ENCODE results near the gene KREMEN2. TPM values are rescaled to one million over a fixed set of nuclear protein-coding genes. Genes with fewer than 3 reads are reported as not detected.

The KREMEN2 gene
- total RNA-seq, 1 donor = not detected

- TF ChIP-seq CTCF (IDR thresholded peaks at IDR 0.05; ENCODE audit: extremely low read depth, low read depth, low read length) = peak; percentile 44
- no peaks in the 10 kb centered on the region for H3K36me3 ChIP-seq (ENCODE audit: insufficient read depth, low read length)
- DNase-seq (ENCODE audit: insufficient read length, low spot score, missing footprints) = peak; percentile 99
Measured at GRCh38 chr16:2969545-2970521, 5.8 kb downstream of the KREMEN2 start.

GRCh38 chr16:2970563-2970962 lies 6.5 kb downstream of the KREMEN2 start:
- Histone ChIP-seq H3K9me3 (ENCODE audit: low read depth, low read length) (no peaks in the 10 kb centered on the region), H3K27me3 (ENCODE audit: insufficient read depth, low read length) (peaks cover 23% of the 10 kb centered on the region), H3K4me2 (ENCODE audit: insufficient read depth, low read length) (peak overlapping the region; percentile 78), H4K20me1 (ENCODE audit: insufficient read depth, low read length) (peaks cover 12% of the 10 kb centered on the region), H2AFZ (ENCODE audit: low read length) (no peak overlapping the region), H3K27ac (ENCODE audit: low read depth, low read length) (no peak overlapping the region), H3K4me3 (ENCODE audit: insufficient read depth, low read length) (peak overlapping the region; percentile 81), H3K4me1 (ENCODE audit: insufficient read depth, low read length) (peaks cover 4% of the 10 kb centered on the region), H3K79me2 (ENCODE audit: insufficient read depth, low read length) (peaks cover 2% of the 10 kb centered on the region), H3K36me3 (ENCODE audit: insufficient read depth, low read length) (no peaks in the 10 kb centered on the region)
- no peak for TF ChIP-seq CTCF (IDR thresholded peaks at IDR 0.05; ENCODE audit: extremely low read depth, low read depth, low read length)
- no peak for DNase-seq (ENCODE audit: insufficient read length, low spot score, missing footprints)

More at GRCh38 chr16:2969545-2970521, 5.8 kb downstream of the KREMEN2 start:
- Histone ChIP-seq H3K9me3 (ENCODE audit: low read depth, low read length) (no peaks in the 10 kb centered on the region), H4K20me1 (ENCODE audit: insufficient read depth, low read length) (peaks cover 12% of the 10 kb centered on the region), H3K79me2 (ENCODE audit: insufficient read depth, low read length) (peaks cover 2% of the 10 kb centered on the region), H3K27ac (ENCODE audit: low read depth, low read length) (no peak overlapping the region), H3K4me3 (ENCODE audit: insufficient read depth, low read length) (peak overlapping the region; percentile 81), H3K27me3 (ENCODE audit: insufficient read depth, low read length) (peaks cover 29% of the 10 kb centered on the region), H2AFZ (ENCODE audit: low read length) (peak overlapping the region; percentile 80), H3K4me2 (ENCODE audit: insufficient read depth, low read length) (peak overlapping the region; percentile 78), H3K4me1 (ENCODE audit: insufficient read depth, low read length) (peaks cover 4% of the 10 kb centered on the region)

- H3K4me1 ChIP-seq (ENCODE audit: insufficient read depth, low read length) = peaks cover 4% of the 10 kb centered on the region
- no peak overlapping the region for H3K4me3 ChIP-seq (ENCODE audit: insufficient read depth, low read length)
- no peaks in the 10 kb centered on the region for H3K9me3 ChIP-seq (ENCODE audit: low read depth, low read length)
- H3K79me2 ChIP-seq (ENCODE audit: insufficient read depth, low read length) = peaks cover 2% of the 10 kb centered on the region
- peaks cover 12% of the 10 kb centered on the region for H4K20me1 ChIP-seq (ENCODE audit: insufficient read depth, low read length)
- no peaks in the 10 kb centered on the region for H3K36me3 ChIP-seq (ENCODE audit: insufficient read depth, low read length)
- H2AFZ ChIP-seq (ENCODE audit: low read length) = no peak overlapping the region
- no peak for TF ChIP-seq CTCF (IDR thresholded peaks at IDR 0.05; ENCODE audit: extremely low read depth, low read depth, low read length)
- H3K27me3 ChIP-seq (ENCODE audit: insufficient read depth, low read length) = peaks cover 15% of the 10 kb centered on the region
- no peak overlapping the region for H3K27ac ChIP-seq (ENCODE audit: low read depth, low read length)
- no peak overlapping the region for H3K4me2 ChIP-seq (ENCODE audit: insufficient read depth, low read length)
- DNase-seq (ENCODE audit: insufficient read length, low spot score, missing footprints) = no peak
Measured at GRCh38 chr16:2971134-2971984, 7.3 kb downstream of the KREMEN2 start.
